Activated naive CD8-positive, alpha-beta T cell treated with anti-CD3 and anti-CD28 coated beads, Interleukin-2, amount 50 U/mL, for 24 hours (primary cell): Measurements from ENCODE around the gene STK24.
A peak's percentile ranks its signal among the peaks of the same experiment; 100 is the strongest.

Source experiments
- ATAC-seq: fragments of 150-1000 bp; cut with Tn5 transposase; one replicate; pipeline ENCODE4 v1.10.0; 2021
- DNase-seq: peaks from one replicate; pipeline ENCODE4 v3.0.0; 2021
- H3K27ac Mint-ChIP-seq: one replicate; pipeline ENCODE4 v1.8.0; 2021; ENCODE audit warnings: mild to moderate bottlenecking, mixed read lengths
- H3K27me3 Mint-ChIP-seq: one replicate; pipeline ENCODE4 v1.8.0; 2021; ENCODE audit warnings: mixed read lengths
- H3K36me3 Mint-ChIP-seq: one replicate; pipeline ENCODE4 v1.8.0; 2021; ENCODE audit warnings: low read depth, mixed read lengths
- H3K4me1 Mint-ChIP-seq: one replicate; pipeline ENCODE4 v1.8.0; 2021; ENCODE audit warnings: mixed read lengths
- H3K4me3 Mint-ChIP-seq: one replicate; pipeline ENCODE4 v1.8.0; 2021; ENCODE audit warnings: mild to moderate bottlenecking, moderate library complexity, mixed read lengths
- H3K9me3 Mint-ChIP-seq: one replicate; pipeline ENCODE4 v1.8.0; 2021; ENCODE audit warnings: mixed read lengths

Gene STK24

GRCh38 chr13:98468929-98469328 is 108.0 kb downstream of the STK24 start:
- no peaks in the 10 kb centered on the region for H3K27me3 Mint-ChIP-seq
- ATAC-seq: no peak
- no peak for DNase-seq
- no peak overlapping the region for H3K4me3 Mint-ChIP-seq
- no peak overlapping the region for H3K27ac Mint-ChIP-seq
- H3K4me1 Mint-ChIP-seq: peaks cover 30% of the 10 kb centered on the region
- peaks cover 44% of the 10 kb centered on the region for H3K36me3 Mint-ChIP-seq
- no peaks in the 10 kb centered on the region for H3K9me3 Mint-ChIP-seq

DNA sequence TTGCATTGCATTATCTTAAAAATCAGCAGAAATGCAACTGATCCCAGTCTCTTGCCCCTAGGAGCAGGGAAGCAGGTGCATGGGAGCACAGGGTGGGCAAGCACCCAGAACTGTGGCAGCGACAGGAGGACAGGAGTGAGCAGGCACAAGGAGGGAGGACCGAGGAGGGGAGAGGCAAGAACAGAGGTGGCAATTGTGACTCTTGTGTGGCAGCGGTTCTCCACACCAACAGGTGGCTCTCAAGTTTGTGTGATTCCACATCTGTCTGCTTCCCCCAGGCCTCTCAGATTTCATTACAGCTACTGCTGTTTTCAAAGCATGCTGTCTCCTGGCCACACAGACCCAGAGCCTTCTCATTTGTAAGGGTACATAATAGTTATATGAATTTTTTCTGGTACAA is 108.5 kb downstream of the STK24 start:
- H3K27me3 Mint-ChIP-seq: no peaks in the 10 kb centered on the region
- peak overlapping the region; percentile 44 for H3K27ac Mint-ChIP-seq
- peaks cover 27% of the 10 kb centered on the region for H3K4me1 Mint-ChIP-seq
- H3K9me3 Mint-ChIP-seq: no peaks in the 10 kb centered on the region
- ATAC-seq: no peak
- H3K36me3 Mint-ChIP-seq: peaks cover 44% of the 10 kb centered on the region
- no peak overlapping the region for H3K4me3 Mint-ChIP-seq
- no peak for DNase-seq

DNA sequence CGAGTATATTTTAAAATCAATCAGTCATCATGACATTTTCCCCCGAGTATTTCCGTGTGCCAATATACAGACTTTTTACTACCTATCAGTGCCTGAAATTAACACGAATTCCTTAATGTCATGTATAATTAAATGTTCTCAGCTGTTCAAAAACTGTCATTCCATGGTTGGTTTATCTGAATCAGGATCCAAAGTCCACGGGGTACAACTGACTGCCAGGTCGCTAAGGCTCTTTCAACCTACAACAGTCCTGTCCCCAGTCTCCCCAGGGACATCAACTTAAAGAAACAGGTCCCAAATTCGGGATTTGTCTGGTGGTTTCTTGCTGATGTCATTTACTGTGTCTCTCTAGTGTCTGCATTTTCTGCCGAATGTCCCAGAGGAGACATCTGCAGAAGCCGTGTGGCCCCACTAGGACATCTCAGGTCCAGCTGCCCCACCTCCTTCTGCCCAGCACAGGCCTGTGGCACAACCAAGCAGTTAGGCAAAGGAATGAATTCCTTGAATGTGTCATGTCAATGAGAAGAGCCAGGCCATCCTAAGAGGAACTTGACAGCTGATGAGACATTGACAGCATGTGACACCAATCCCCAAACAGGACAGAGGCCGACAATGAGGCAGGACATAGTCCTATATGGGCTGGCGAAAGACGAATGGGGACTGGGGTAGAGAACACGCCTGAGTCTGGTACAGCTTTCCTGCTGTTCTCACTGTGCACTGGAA is 109.5 kb downstream of the STK24 start:
- Mint-ChIP-seq H3K27ac (no peak overlapping the region), H3K9me3 (no peaks in the 10 kb centered on the region), H3K4me3 (no peak overlapping the region), H3K4me1 (peaks cover 23% of the 10 kb centered on the region), H3K36me3 (peaks cover 42% of the 10 kb centered on the region), H3K27me3 (no peaks in the 10 kb centered on the region)
- ATAC-seq (no peak), DNase-seq (no peak)

DNA sequence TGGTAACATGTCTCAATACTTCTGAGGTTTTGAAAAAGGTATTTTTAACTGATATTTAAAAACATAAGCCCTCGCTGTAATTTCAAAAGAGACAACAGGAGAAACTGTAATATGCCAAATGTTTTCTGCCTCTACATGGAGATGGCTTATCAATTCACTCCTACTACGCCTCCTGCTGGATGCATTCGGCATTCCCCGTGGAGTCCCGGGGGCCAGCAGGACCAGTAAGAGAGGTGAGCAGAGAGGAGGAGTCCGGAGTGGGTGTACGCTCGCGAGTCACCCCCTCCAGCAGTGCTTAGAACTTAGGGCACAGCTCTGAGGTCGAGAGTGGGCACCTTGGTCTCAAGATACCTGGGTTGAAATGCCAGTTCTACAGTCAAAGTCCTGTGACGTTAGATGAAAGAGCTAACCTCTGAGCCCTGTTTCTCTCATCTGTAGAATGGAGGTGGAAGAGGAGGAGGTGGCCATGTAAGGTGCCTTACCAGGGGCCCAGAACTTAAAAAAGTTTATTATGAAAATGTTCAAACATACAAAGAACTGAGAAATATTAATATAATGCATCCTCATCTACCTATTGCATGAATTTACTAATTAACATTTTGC is 110.2 kb downstream of the STK24 start:
- peak; percentile 62 for DNase-seq
- Mint-ChIP-seq H3K36me3 (peaks cover 35% of the 10 kb centered on the region), H3K27ac (peak overlapping the region; percentile 54), H3K4me3 (no peak overlapping the region), H3K9me3 (no peaks in the 10 kb centered on the region), H3K4me1 (peaks cover 17% of the 10 kb centered on the region), H3K27me3 (no peaks in the 10 kb centered on the region)
- peak; percentile 85 for ATAC-seq

DNA sequence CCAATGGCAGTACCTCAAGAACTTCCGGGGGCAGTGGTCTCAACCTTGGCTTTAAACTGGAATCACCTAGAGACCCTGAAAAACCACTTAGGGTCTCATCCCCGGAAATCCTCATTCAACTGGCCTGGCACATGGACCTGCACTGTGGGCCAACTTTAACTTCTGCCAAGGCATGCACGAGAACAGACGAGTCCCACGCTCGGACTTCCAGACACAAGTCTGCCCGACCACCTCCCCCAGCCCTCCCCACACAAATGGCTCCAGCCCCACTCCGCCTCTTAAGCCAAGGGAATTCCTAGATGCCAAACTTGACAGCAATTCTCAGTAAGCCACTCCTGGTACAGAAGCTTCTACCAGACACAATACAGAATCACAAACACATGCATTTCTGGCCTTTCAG is 114.0 kb downstream of the STK24 start:
- Mint-ChIP-seq H3K36me3 (peaks cover 34% of the 10 kb centered on the region), H3K9me3 (no peaks in the 10 kb centered on the region), H3K4me1 (peaks cover 10% of the 10 kb centered on the region), H3K27me3 (no peaks in the 10 kb centered on the region), H3K4me3 (no peak overlapping the region), H3K27ac (peak overlapping the region; percentile 60)
- DNase-seq (no peak), ATAC-seq (no peak)

- Mint-ChIP-seq H3K4me3 (no peak overlapping the region), H3K27ac (peak overlapping the region; percentile 59), H3K36me3 (peaks cover 37% of the 10 kb centered on the region), H3K27me3 (no peaks in the 10 kb centered on the region), H3K4me1 (peaks cover 10% of the 10 kb centered on the region), H3K9me3 (no peaks in the 10 kb centered on the region)
- ATAC-seq (no peak), DNase-seq (no peak)
These were observed 114.5 kb downstream of the STK24 start for GRCh38 chr13:98462241-98462882.

DNA sequence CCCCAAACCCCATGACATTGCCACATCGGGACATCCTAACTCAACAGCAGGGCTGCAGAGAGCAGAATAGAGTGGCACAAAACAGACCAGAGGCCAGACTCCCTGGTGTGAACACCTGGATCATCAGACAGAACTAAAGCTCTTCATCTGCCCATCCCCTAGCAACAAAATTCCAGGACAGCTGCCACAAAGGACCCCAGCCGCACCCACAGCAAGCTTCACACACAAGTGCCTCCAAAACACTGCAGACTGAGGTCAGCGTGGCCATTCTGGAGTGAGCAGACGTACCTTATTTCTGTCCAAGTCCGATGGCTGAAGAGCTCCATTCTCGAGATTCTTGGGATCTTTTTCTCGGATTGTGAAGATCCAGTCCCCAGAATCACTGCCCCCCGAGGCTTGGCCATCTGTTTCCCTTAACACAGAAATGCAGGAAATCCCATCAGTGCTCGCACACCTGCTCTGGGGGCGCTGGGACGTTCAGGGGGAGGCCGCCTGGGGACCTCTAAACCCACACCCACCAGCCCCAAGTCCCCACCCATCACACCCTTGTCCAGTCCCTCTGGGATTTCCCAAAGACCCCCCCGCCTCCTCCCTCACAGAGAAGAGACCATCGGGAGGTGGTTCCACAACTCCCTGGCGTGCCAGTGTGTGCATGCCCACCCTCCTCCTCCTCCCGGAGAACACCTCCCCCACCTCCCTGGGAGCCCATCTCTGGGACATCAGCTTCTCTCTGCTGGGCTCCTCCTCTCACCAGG is 115.2 kb downstream of the STK24 start:
- H3K27ac Mint-ChIP-seq: no peak overlapping the region
- peaks cover 4% of the 10 kb centered on the region for H3K4me1 Mint-ChIP-seq
- no peak for ATAC-seq

DNA sequence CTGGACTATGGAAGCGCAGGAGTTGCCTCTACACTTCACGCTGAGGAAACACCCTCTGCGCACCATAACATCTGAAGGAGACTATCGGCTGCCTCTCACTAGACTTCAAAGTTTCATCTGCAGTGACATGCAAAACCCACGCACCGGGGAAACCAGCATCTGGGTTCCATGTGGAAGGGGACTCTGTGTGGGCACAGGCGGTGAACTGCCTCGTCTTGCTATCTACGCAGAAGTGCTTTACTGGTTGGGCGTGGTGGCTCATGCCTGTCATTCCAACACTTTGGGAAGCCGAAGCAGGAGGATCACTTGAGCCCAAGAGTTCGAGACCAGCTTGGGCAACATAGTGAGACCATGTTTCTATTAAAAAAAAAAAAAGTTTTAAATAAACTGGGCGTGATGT is 116.4 kb downstream of the STK24 start:
- no peak for ATAC-seq

More for the DNA sequence above, 115.2 kb downstream of the STK24 start:
- no peak for DNase-seq
- Mint-ChIP-seq H3K36me3 (peaks cover 34% of the 10 kb centered on the region), H3K9me3 (no peaks in the 10 kb centered on the region), H3K27me3 (no peaks in the 10 kb centered on the region), H3K4me3 (no peak overlapping the region)

GRCh38 chr13:98459721-98460370 is 117.1 kb downstream of the STK24 start:
- Mint-ChIP-seq H3K36me3 (peaks cover 42% of the 10 kb centered on the region), H3K4me1 (peaks cover 4% of the 10 kb centered on the region), H3K27me3 (no peaks in the 10 kb centered on the region), H3K9me3 (no peaks in the 10 kb centered on the region), H3K27ac (peak overlapping the region; percentile 71), H3K4me3 (no peak overlapping the region)
- DNase-seq: no peak
- ATAC-seq: no peak

More for the DNA sequence above, 116.4 kb downstream of the STK24 start:
- Mint-ChIP-seq H3K4me3 (no peak overlapping the region), H3K4me1 (peaks cover 4% of the 10 kb centered on the region), H3K27me3 (no peaks in the 10 kb centered on the region), H3K27ac (no peak overlapping the region), H3K36me3 (peaks cover 39% of the 10 kb centered on the region), H3K9me3 (no peaks in the 10 kb centered on the region)
- no peak for DNase-seq

DNA sequence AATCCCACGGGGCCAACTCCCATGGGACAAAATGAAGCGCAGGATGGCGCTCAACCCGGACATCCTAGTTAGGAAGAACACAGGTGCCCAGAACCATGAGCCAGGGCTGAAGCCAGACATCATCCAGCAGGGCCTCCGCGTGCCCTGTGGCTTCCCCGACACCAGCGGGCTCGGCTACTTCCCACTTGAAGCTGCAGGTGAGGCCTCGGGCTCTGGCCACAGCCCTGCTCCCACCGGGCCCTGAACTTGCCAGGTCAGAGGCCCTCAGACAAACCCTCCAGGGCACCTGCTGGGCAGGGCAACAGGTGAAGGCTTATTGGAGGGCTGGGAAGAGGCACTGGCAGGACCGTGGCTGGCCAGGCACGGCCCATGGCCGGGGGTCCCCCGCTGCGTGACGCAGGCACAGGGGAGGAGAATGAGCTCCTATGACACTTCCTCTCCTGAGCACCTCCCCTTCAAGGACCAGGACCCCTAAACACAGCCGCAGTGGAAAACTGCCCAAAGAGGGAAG is 117.7 kb downstream of the STK24 start:
- Mint-ChIP-seq H3K27ac (peak overlapping the region; percentile 71), H3K9me3 (no peaks in the 10 kb centered on the region), H3K27me3 (no peaks in the 10 kb centered on the region), H3K36me3 (peaks cover 46% of the 10 kb centered on the region), H3K4me3 (no peak overlapping the region), H3K4me1 (peaks cover 4% of the 10 kb centered on the region)
- DNase-seq: no peak
- no peak for ATAC-seq

DNA sequence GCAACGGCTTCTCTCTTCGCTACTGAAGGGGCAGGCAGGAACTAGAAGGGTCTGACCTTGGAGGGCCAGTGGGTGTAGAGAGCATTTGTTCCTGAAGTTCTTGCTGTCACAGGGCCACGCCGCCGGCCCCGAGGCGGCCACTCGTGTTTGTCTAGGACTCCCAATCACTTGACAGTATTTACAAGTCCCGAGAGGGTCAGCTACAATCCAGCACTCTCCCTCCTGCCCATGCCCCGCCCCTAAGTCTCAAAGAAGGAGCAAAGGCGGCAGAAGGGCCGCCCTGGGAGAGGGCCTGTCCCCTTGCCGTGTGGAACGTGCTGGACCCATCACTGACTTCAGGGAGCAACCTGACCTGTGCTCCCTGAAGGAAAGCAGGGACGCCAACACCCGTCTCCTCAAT is 118.5 kb downstream of the STK24 start:
- no peak overlapping the region for H3K4me3 Mint-ChIP-seq
- no peak for ATAC-seq
- H3K4me1 Mint-ChIP-seq: peaks cover 4% of the 10 kb centered on the region
- no peaks in the 10 kb centered on the region for H3K27me3 Mint-ChIP-seq
- H3K27ac Mint-ChIP-seq: peak overlapping the region; percentile 31
- peaks cover 44% of the 10 kb centered on the region for H3K36me3 Mint-ChIP-seq
- DNase-seq: no peak
- H3K9me3 Mint-ChIP-seq: no peaks in the 10 kb centered on the region

DNA sequence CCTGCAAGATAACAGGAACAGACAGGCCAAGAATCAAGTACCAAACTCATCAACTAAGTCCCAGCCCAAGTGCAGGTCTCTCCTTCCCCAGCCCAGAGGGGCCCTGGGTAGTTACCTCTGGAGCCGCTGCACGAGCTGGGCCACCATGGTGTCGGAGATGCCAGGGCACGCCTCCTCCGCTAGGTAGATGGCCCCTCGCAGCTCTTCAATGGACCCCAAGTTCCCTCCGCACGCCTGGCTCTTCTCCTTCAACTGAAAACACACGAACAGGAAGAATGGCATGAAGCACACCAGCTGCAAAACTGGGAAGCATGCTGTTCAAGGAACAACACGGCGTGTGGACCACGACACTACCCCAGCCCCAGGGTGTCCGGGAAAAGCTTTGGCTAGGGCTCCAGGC is 119.9 kb downstream of the STK24 start:
- peaks cover 49% of the 10 kb centered on the region for H3K36me3 Mint-ChIP-seq
- no peak for DNase-seq
- H3K4me3 Mint-ChIP-seq: no peak overlapping the region
- no peaks in the 10 kb centered on the region for H3K27me3 Mint-ChIP-seq
- no peak for ATAC-seq
- H3K4me1 Mint-ChIP-seq: peaks cover 2% of the 10 kb centered on the region
- H3K9me3 Mint-ChIP-seq: no peaks in the 10 kb centered on the region
- no peak overlapping the region for H3K27ac Mint-ChIP-seq

- no peaks in the 10 kb centered on the region for H3K27me3 Mint-ChIP-seq
- DNase-seq (no peak), ATAC-seq (no peak)
- H3K36me3 Mint-ChIP-seq: peaks cover 51% of the 10 kb centered on the region
- H3K9me3 Mint-ChIP-seq: no peaks in the 10 kb centered on the region
- peaks cover 8% of the 10 kb centered on the region for H3K4me1 Mint-ChIP-seq
- no peak overlapping the region for H3K27ac Mint-ChIP-seq
- H3K4me3 Mint-ChIP-seq: no peak overlapping the region
These were observed 120.5 kb downstream of the STK24 start for GRCh38 chr13:98456413-98456845.

- no peak overlapping the region for H3K4me3 Mint-ChIP-seq
- H3K9me3 Mint-ChIP-seq: no peaks in the 10 kb centered on the region
- no peaks in the 10 kb centered on the region for H3K27me3 Mint-ChIP-seq
- DNase-seq: no peak
- H3K4me1 Mint-ChIP-seq: peaks cover 16% of the 10 kb centered on the region
- peak overlapping the region; percentile 18 for H3K27ac Mint-ChIP-seq
- peaks cover 45% of the 10 kb centered on the region for H3K36me3 Mint-ChIP-seq
- ATAC-seq: no peak
These were observed 122.5 kb downstream of the STK24 start for GRCh38 chr13:98454389-98454881.
